Measurements from ENCODE around the gene INTS4.
A peak's percentile ranks its signal among the peaks of the same experiment; 100 is the strongest.
"Not testable (repeated sequence)": the region's sequence is repeated elsewhere in the genome, so short reads cannot be mapped to it uniquely, and the experiment has no call there.

Gene INTS4

GRCh38 chr11:77994434-77995362 is at the start of gene INTS4:
Gene INTS4 (minus strand): TSS chr11:77994668. CDS start chr11:77994643, 25 bp downstream.
- H3K27me3 ChIP-seq (ENCODE audit: insufficient read depth, low read length): no peaks in the 10 kb centered on the region
- peak within 1 kb of the TSS; percentile 96 for H3K4me3 ChIP-seq (ENCODE audit: low read length)

GRCh38 chr11:78041843-78042440 is 47.5 kb upstream of the INTS4 start:
- Histone ChIP-seq H3K9me3 (ENCODE audit: low read length) (no peaks in the 10 kb centered on the region), H3K4me3 (ENCODE audit: low read length) (no peak overlapping the region), H2AFZ (ENCODE audit: low read depth, low read length) (no peak overlapping the region), H3K27me3 (ENCODE audit: insufficient read depth, low read length) (no peaks in the 10 kb centered on the region), H3K4me1 (ENCODE audit: insufficient read depth, low read length) (peaks cover 3% of the 10 kb centered on the region), H3K36me3 (ENCODE audit: insufficient read depth, low read length) (no peaks in the 10 kb centered on the region)

More at GRCh38 chr11:77994434-77995362, at the start of gene INTS4:
- Histone ChIP-seq H2AFZ (ENCODE audit: low read depth, low read length) (peak within 1 kb of the TSS; percentile 81), H3K36me3 (ENCODE audit: insufficient read depth, low read length) (peaks cover 13% of the 10 kb centered on the region), H3K4me1 (ENCODE audit: insufficient read depth, low read length) (peaks cover 11% of the 10 kb centered on the region), H3K9me3 (ENCODE audit: low read length) (no peaks in the 10 kb centered on the region)

GRCh38 chr11:78041380-78041719 is 46.9 kb upstream of the INTS4 start:
- H3K4me1 ChIP-seq (ENCODE audit: insufficient read depth, low read length); H2AFZ ChIP-seq (ENCODE audit: low read depth, low read length); H3K27me3 ChIP-seq (ENCODE audit: insufficient read depth, low read length); H3K4me3 ChIP-seq (ENCODE audit: low read length); H3K9me3 ChIP-seq (ENCODE audit: low read length); H3K36me3 ChIP-seq (ENCODE audit: insufficient read depth, low read length): not testable (repeated sequence)

GRCh38 chr11:78040691-78041379 is 46.4 kb upstream of the INTS4 start:
- Histone ChIP-seq H3K27me3 (ENCODE audit: insufficient read depth, low read length) (no peaks in the 10 kb centered on the region), H3K4me1 (ENCODE audit: insufficient read depth, low read length) (no peaks in the 10 kb centered on the region), H2AFZ (ENCODE audit: low read depth, low read length) (no peak overlapping the region), H3K9me3 (ENCODE audit: low read length) (no peaks in the 10 kb centered on the region), H3K36me3 (ENCODE audit: insufficient read depth, low read length) (no peaks in the 10 kb centered on the region), H3K4me3 (ENCODE audit: low read length) (no peak overlapping the region)

- Histone ChIP-seq H2AFZ (ENCODE audit: low read depth, low read length) (no peak overlapping the region), H3K9me3 (ENCODE audit: low read length) (no peaks in the 10 kb centered on the region), H3K4me1 (ENCODE audit: insufficient read depth, low read length) (no peaks in the 10 kb centered on the region), H3K27me3 (ENCODE audit: insufficient read depth, low read length) (no peaks in the 10 kb centered on the region), H3K36me3 (ENCODE audit: insufficient read depth, low read length) (no peaks in the 10 kb centered on the region), H3K4me3 (ENCODE audit: low read length) (no peak overlapping the region)
These were observed 45.6 kb upstream of the INTS4 start for GRCh38 chr11:78039919-78040671.

- Histone ChIP-seq H3K4me1 (ENCODE audit: insufficient read depth, low read length) (no peaks in the 10 kb centered on the region), H3K36me3 (ENCODE audit: insufficient read depth, low read length) (no peaks in the 10 kb centered on the region), H2AFZ (ENCODE audit: low read depth, low read length) (no peak overlapping the region), H3K9me3 (ENCODE audit: low read length) (no peaks in the 10 kb centered on the region), H3K27me3 (ENCODE audit: insufficient read depth, low read length) (no peaks in the 10 kb centered on the region), H3K4me3 (ENCODE audit: low read length) (no peak overlapping the region)
These were observed 45.0 kb upstream of the INTS4 start for GRCh38 chr11:78039391-78039918.

GRCh38 chr11:78038697-78039313 is 44.3 kb upstream of the INTS4 start:
- H3K27me3 ChIP-seq (ENCODE audit: insufficient read depth, low read length): no peaks in the 10 kb centered on the region
- H3K4me1 ChIP-seq (ENCODE audit: insufficient read depth, low read length): no peaks in the 10 kb centered on the region
- H3K4me3 ChIP-seq (ENCODE audit: low read length): no peak overlapping the region
- no peaks in the 10 kb centered on the region for H3K36me3 ChIP-seq (ENCODE audit: insufficient read depth, low read length)
- H2AFZ ChIP-seq (ENCODE audit: low read depth, low read length): no peak overlapping the region
- H3K9me3 ChIP-seq (ENCODE audit: low read length): no peaks in the 10 kb centered on the region

GRCh38 chr11:78037825-78038620 is 43.6 kb upstream of the INTS4 start:
- H3K36me3 ChIP-seq (ENCODE audit: insufficient read depth, low read length): no peaks in the 10 kb centered on the region
- H2AFZ ChIP-seq (ENCODE audit: low read depth, low read length): no peak overlapping the region
- H3K27me3 ChIP-seq (ENCODE audit: insufficient read depth, low read length): no peaks in the 10 kb centered on the region
- H3K4me1 ChIP-seq (ENCODE audit: insufficient read depth, low read length): no peaks in the 10 kb centered on the region
- no peak overlapping the region for H3K4me3 ChIP-seq (ENCODE audit: low read length)
- H3K9me3 ChIP-seq (ENCODE audit: low read length): no peaks in the 10 kb centered on the region

- H3K27me3 ChIP-seq (ENCODE audit: insufficient read depth, low read length): no peaks in the 10 kb centered on the region
- no peaks in the 10 kb centered on the region for H3K36me3 ChIP-seq (ENCODE audit: insufficient read depth, low read length)
- H2AFZ ChIP-seq (ENCODE audit: low read depth, low read length): no peak overlapping the region
- H3K4me3 ChIP-seq (ENCODE audit: low read length): no peak overlapping the region
- no peaks in the 10 kb centered on the region for H3K9me3 ChIP-seq (ENCODE audit: low read length)
- H3K4me1 ChIP-seq (ENCODE audit: insufficient read depth, low read length): no peaks in the 10 kb centered on the region
These were observed 42.6 kb upstream of the INTS4 start for GRCh38 chr11:78037056-78037455.

GRCh38 chr11:78036313-78036712 is 41.8 kb upstream of the INTS4 start:
- H3K36me3 ChIP-seq (ENCODE audit: insufficient read depth, low read length): no peaks in the 10 kb centered on the region
- H3K9me3 ChIP-seq (ENCODE audit: low read length): no peaks in the 10 kb centered on the region
- no peaks in the 10 kb centered on the region for H3K4me1 ChIP-seq (ENCODE audit: insufficient read depth, low read length)
- no peak overlapping the region for H2AFZ ChIP-seq (ENCODE audit: low read depth, low read length)
- no peaks in the 10 kb centered on the region for H3K27me3 ChIP-seq (ENCODE audit: insufficient read depth, low read length)
- H3K4me3 ChIP-seq (ENCODE audit: low read length): no peak overlapping the region

GRCh38 chr11:78034623-78035022 is 40.2 kb upstream of the INTS4 start:
- Histone ChIP-seq H3K4me3 (ENCODE audit: low read length) (no peak overlapping the region), H3K27me3 (ENCODE audit: insufficient read depth, low read length) (no peaks in the 10 kb centered on the region), H3K4me1 (ENCODE audit: insufficient read depth, low read length) (peaks cover 9% of the 10 kb centered on the region), H3K36me3 (ENCODE audit: insufficient read depth, low read length) (no peaks in the 10 kb centered on the region), H3K9me3 (ENCODE audit: low read length) (no peaks in the 10 kb centered on the region), H2AFZ (ENCODE audit: low read depth, low read length) (no peak overlapping the region)

GRCh38 chr11:78033040-78033439 is 38.6 kb upstream of the INTS4 start:
- Histone ChIP-seq H2AFZ (ENCODE audit: low read depth, low read length) (no peak overlapping the region), H3K36me3 (ENCODE audit: insufficient read depth, low read length) (no peaks in the 10 kb centered on the region), H3K9me3 (ENCODE audit: low read length) (no peaks in the 10 kb centered on the region), H3K4me1 (ENCODE audit: insufficient read depth, low read length) (peaks cover 9% of the 10 kb centered on the region), H3K4me3 (ENCODE audit: low read length) (no peak overlapping the region), H3K27me3 (ENCODE audit: insufficient read depth, low read length) (no peaks in the 10 kb centered on the region)
